Measurements from ENCODE around the gene FAM3C.

DNA sequence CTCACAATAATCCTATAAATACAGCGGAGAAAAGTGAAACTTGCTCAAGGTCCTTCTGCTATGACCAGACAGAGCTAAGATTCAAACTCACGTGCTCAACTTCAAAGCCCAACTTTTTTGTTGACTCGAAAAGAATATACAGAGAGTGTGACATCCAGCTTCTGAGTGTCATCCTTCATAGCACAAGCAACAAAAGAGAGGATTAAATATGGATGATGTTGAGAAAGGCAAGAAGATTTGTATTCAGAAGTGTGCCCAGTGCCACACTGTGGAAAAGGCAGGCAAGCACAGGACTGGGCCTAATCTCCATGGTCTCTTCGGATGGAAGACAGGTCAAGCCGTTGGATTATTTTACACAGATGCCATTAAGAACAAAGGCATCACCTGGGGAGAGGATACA lies 2.1 kb upstream of the FAM3C start:
- TF ChIP-seq POLR2A (IDR thresholded peaks at IDR 0.05): no peak
- TF ChIP-seq, protein P1, sequence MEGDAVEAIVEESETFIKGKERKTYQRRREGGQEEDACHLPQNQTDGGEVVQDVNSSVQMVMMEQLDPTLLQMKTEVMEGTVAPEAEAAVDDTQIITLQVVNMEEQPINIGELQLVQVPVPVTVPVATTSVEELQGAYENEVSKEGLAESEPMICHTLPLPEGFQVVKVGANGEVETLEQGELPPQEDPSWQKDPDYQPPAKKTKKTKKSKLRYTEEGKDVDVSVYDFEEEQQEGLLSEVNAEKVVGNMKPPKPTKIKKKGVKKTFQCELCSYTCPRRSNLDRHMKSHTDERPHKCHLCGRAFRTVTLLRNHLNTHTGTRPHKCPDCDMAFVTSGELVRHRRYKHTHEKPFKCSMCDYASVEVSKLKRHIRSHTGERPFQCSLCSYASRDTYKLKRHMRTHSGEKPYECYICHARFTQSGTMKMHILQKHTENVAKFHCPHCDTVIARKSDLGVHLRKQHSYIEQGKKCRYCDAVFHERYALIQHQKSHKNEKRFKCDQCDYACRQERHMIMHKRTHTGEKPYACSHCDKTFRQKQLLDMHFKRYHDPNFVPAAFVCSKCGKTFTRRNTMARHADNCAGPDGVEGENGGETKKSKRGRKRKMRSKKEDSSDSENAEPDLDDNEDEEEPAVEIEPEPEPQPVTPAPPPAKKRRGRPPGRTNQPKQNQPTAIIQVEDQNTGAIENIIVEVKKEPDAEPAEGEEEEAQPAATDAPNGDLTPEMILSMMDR (IDR thresholded peaks at IDR 0.05): peak in 1 of 12 donors; percentile 26

Data from heart left ventricle (tissue), 13 donors.